K562 (cell line): ENCODE results near the gene TSPAN18. TPM values are rescaled to one million over a fixed set of nuclear protein-coding genes. Genes with fewer than 3 reads are reported as not detected.
A peak's percentile ranks its signal among the peaks of the same experiment; 100 is the strongest.

Experiments
- CBX2 ChIP-seq: fragments of 200-600 bp; sonication (generic); IDR thresholded peaks from one replicate; pipeline ENCODE4 v1.6.1; 2012; ENCODE audit warnings: mild to moderate bottlenecking, low read length, inconsistent platforms; ENCODE audit not compliant: insufficient read depth, poor library complexity, severe bottlenecking
- CHD1 ChIP-seq: fragments of 200-600 bp; sonication (generic); IDR thresholded peaks from one replicate; pipeline ENCODE4 v1.6.1; 2012; ENCODE audit warnings: mild to moderate bottlenecking, moderate library complexity, low read length, inconsistent platforms
- ELF4 ChIP-seq: fragments of 450-650 bp; formaldehyde crosslinking; IDR thresholded peaks from 2 replicates; pipeline ENCODE4 v1.4.0; 2022; ENCODE audit warnings: missing genetic modification characterization
- ETV1 ChIP-seq: fragments of 450-650 bp; conservative IDR thresholded peaks from 2 replicates; pipeline ENCODE4 v1.6.1; 2016; ENCODE audit warnings: missing genetic modification characterization, control low read depth, low read depth, missing compliant biosample characterization
- GABPA ChIP-seq: fragments of 200-800 bp; sonication (Bioruptor generic); conservative IDR thresholded peaks from 2 replicates; pipeline ENCODE4 v1.6.1; 2016; ENCODE audit warnings: low read depth, missing genetic modification characterization, missing compliant biosample characterization
- MEIS2 ChIP-seq: fragments of 450-650 bp; IDR thresholded peaks from 2 replicates; pipeline ENCODE4 v1.6.1; 2014; ENCODE audit warnings: mild to moderate bottlenecking; ENCODE audit not compliant: partially characterized antibody
- NEUROD1 ChIP-seq: fragments of 150-350 bp; IDR thresholded peaks from 2 replicates; pipeline ENCODE4 v1.6.1; 2014; ENCODE audit warnings: borderline replicate concordance, low read length, low read depth; ENCODE audit not compliant: partially characterized antibody
- NR4A1 ChIP-seq, 2 experiments: fragments of 250-450 bp in 1 of 2; fragments of 450-650 bp in 1 of 2; sonication (Bioruptor Pico) in 1 of 2; IDR thresholded peaks; 2 replicates each; pipeline versions ENCODE4 v1.4.0 to v1.6.1; 2016 to 2020; ENCODE audit warnings: mild to moderate bottlenecking in 2 of 2, missing compliant biosample characterization in 1 of 2, missing genetic modification characterization in 1 of 2, moderate library complexity in 1 of 2
- POU5F1 ChIP-seq: fragments of 150-350 bp; IDR thresholded peaks from 2 replicates; pipeline ENCODE4 v1.6.1; 2014; ENCODE audit warnings: borderline replicate concordance, low read length, low read depth, mild to moderate bottlenecking; ENCODE audit not compliant: partially characterized antibody
- PTRF ChIP-seq: fragments of 450-650 bp; IDR thresholded peaks from 2 replicates; pipeline ENCODE4 v1.6.1; 2016; ENCODE audit warnings: mild to moderate bottlenecking, missing genetic modification characterization, missing compliant biosample characterization
- U2AF2 ChIP-seq: fragments of 200-400 bp; formaldehyde crosslinking; optimal IDR thresholded peaks from 2 replicates; pipeline ENCODE3; 2017; ENCODE audit warnings: low read depth, mild to moderate bottlenecking, low read length
- ZNF655 ChIP-seq: fragments of 250-450 bp; sonication (Bioruptor Pico); IDR thresholded peaks from 2 replicates; pipeline ENCODE4 v1.5.0; 2021
- polyA plus RNA-seq, 8 experiments: library from polyadenylated mRNA; depleted of rRNA in 4 of 8; stranded (reverse) in 5 of 8; unstranded in 3 of 8; fragments of >200 nt; fragmentation: Nextera tagmentation in 2 of 8; fragmentation: Illumina TruSeq in 1 of 8; extraction: Ambion mirVana in 2 of 8; extraction: Trizol in 1 of 8; gene quantifications; 2 replicates each; pipeline versions ENCODE4 v1.2.1 to v1.2.3, GENCODE V29; 2011 to 2014; ENCODE audit warnings: inconsistent platforms in 1 of 8, missing spikeins in 1 of 8
- total RNA-seq, 7 experiments: library from RNA; depleted of rRNA in 6 of 7; stranded (reverse); fragments of >200 nt in 6 of 7; fragmentation: Illumina TruSeq in 2 of 7; extraction: Trizol in 2 of 7; gene quantifications; 2 replicates each; pipeline versions ENCODE4 v1.2.1 to v1.2.3, GENCODE V29; 2011 to 2021; ENCODE audit warnings: low replicate concordance in 1 of 7
- TF ChIP-seq, protein P1 (sequence below), 2 experiments: fragments of 450-650 bp; formaldehyde crosslinking in 1 of 2; IDR thresholded peaks; 2 replicates each; pipeline versions ENCODE4 v1.4.0 to v1.6.1; 2014 to 2020; ENCODE audit warnings: mild to moderate bottlenecking in 2 of 2, borderline replicate concordance in 1 of 2, low read depth in 1 of 2
- TF ChIP-seq, protein P2 (sequence below), 2 experiments: fragments of 450-650 bp; IDR thresholded peaks; 2 replicates each; pipeline ENCODE4 v1.6.1; 2016

Gene TSPAN18
- total and polyA plus RNA-seq, 9 of the 15 experiments (the other 6 are each of a cell fraction or from before 2014, with no cell fraction given) = 0.17 to 0.35 (median 0.22) TPM; not detected in 4

DNA sequence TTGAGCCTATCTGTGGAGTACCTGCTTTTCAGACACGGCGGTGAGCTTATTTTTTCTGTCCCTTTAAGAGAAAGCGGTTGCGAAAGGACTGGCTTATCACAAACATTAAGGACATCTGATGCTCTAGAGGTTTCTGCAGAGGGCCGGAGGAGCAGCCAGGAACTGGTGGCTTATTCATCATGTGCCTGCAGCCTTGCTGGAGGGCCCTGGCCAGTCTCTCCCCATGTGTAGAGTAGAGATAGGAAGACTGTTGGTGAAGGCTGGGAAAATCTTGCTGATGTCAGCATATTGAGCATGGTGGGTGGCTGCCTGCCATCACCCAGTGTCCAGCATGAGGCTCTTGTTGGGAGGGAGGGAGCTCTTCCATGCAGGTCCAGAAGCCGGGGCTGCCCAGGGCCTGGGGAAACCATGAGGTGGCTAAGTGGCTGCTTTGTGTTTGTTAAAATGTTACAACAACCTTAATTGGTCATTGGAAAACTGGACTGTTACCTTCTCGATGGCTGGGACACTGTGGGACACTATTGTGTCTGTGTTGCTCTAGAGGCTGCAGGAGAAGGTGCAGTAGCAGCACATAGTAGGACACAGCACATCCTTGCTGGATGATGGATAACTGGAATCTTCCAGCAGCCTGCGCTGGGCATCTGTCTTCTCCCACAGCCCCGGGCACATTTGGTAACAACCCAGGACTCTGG, 54.3 kb downstream of the TSPAN18 start (continued):
- TF ChIP-seq, protein P1, sequence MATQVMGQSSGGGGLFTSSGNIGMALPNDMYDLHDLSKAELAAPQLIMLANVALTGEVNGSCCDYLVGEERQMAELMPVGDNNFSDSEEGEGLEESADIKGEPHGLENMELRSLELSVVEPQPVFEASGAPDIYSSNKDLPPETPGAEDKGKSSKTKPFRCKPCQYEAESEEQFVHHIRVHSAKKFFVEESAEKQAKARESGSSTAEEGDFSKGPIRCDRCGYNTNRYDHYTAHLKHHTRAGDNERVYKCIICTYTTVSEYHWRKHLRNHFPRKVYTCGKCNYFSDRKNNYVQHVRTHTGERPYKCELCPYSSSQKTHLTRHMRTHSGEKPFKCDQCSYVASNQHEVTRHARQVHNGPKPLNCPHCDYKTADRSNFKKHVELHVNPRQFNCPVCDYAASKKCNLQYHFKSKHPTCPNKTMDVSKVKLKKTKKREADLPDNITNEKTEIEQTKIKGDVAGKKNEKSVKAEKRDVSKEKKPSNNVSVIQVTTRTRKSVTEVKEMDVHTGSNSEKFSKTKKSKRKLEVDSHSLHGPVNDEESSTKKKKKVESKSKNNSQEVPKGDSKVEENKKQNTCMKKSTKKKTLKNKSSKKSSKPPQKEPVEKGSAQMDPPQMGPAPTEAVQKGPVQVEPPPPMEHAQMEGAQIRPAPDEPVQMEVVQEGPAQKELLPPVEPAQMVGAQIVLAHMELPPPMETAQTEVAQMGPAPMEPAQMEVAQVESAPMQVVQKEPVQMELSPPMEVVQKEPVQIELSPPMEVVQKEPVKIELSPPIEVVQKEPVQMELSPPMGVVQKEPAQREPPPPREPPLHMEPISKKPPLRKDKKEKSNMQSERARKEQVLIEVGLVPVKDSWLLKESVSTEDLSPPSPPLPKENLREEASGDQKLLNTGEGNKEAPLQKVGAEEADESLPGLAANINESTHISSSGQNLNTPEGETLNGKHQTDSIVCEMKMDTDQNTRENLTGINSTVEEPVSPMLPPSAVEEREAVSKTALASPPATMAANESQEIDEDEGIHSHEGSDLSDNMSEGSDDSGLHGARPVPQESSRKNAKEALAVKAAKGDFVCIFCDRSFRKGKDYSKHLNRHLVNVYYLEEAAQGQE (IDR thresholded peaks at IDR 0.05; ENCODE audit: borderline replicate concordance) = peak; percentile 17; the same call in 1 of the 2 replicates
- TF ChIP-seq, protein P1 (CRISPR knock-in tag; IDR thresholded peaks at IDR 0.05; ENCODE audit: low read depth) = 0 out of 2 replicates have a peak, but pooled peaks have one; percentile 18
- TF ChIP-seq PTRF = no peak
- peak; percentile 83 for TF ChIP-seq ETV1 (tag)
- TF ChIP-seq CHD1 = no peak
- no peak for TF ChIP-seq CBX2
- TF ChIP-seq ELF4 (CRISPR knock-in tag) = no peak
- TF ChIP-seq MEIS2 = peak; percentile 63
- TF ChIP-seq NR4A1 (CRISPR knock-in tag; IDR thresholded peaks at IDR 0.05) = 0 out of 2 replicates have a peak, but pooled peaks have one; percentile 5
- TF ChIP-seq NR4A1 (tag; IDR thresholded peaks at IDR 0.05) = 0 out of 2 replicates have a peak, but pooled peaks have one; percentile 17
- 0 out of 2 replicates have a peak, but pooled peaks have one; percentile 22 for TF ChIP-seq GABPA (tag)
- TF ChIP-seq ZNF655 (CRISPR knock-in tag) = no peak
- TF ChIP-seq POU5F1 = no peak
- TF ChIP-seq NEUROD1 = peak; percentile 78
- no peak for TF ChIP-seq U2AF2
- TF ChIP-seq, protein P2, sequence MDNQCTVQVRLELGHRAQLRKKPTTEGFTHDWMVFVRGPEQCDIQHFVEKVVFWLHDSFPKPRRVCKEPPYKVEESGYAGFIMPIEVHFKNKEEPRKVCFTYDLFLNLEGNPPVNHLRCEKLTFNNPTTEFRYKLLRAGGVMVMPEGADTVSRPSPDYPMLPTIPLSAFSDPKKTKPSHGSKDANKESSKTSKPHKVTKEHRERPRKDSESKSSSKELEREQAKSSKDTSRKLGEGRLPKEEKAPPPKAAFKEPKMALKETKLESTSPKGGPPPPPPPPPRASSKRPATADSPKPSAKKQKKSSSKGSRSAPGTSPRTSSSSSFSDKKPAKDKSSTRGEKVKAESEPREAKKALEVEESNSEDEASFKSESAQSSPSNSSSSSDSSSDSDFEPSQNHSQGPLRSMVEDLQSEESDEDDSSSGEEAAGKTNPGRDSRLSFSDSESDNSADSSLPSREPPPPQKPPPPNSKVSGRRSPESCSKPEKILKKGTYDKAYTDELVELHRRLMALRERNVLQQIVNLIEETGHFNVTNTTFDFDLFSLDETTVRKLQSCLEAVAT (IDR thresholded peaks at IDR 0.05) = peak in 1 of 2 experiments; percentile 14; a peak in 1 of 4 replicates
